GM23338 (cell line): ENCODE results near the gene GSG1L.

ENCODE experiments used
- CTCF ChIP-seq, 2 experiments: fragments of 200-600 bp in 1 of 2; sonication (generic) in 1 of 2; conservative IDR thresholded peaks; 2 replicates each; pipeline versions ENCODE4 v1.5.1 to v1.6.1; 2016 to 2017; ENCODE audit warnings: antibody characterized with exemption in 2 of 2, low read depth in 2 of 2, mild to moderate bottlenecking in 2 of 2, moderate library complexity in 1 of 2
- EZH2phosphoT487 ChIP-seq: fragments of 200-600 bp; sonication (generic); IDR thresholded peaks from one replicate; pipeline ENCODE4 v1.8.1; 2018; ENCODE audit warnings: antibody characterized with exemption; ENCODE audit not compliant: unreplicated experiment
- POLR2AphosphoS5 ChIP-seq: IDR thresholded peaks from 2 replicates; pipeline ENCODE4 v1.6.1; 2016; ENCODE audit warnings: antibody characterized with exemption, low read depth

GRCh38 chr16:28059841-28060575 is 3.5 kb downstream of the GSG1L start:
- TF ChIP-seq CTCF (conservative IDR thresholded peaks at IDR 0.05; ENCODE audit: low read depth in 2 of 2): no peak
- no peak for TF ChIP-seq EZH2phosphoT487
- TF ChIP-seq POLR2AphosphoS5: no peak
